ENCODE data around the gene HELZ. TPM values are rescaled to one million over a fixed set of nuclear protein-coding genes. Genes with fewer than 3 reads are reported as not detected.

HELZ gene
- total RNA-seq, 4 donors from 2014 or later, result 14.7 to 122 (median 45.9) TPM

DNA sequence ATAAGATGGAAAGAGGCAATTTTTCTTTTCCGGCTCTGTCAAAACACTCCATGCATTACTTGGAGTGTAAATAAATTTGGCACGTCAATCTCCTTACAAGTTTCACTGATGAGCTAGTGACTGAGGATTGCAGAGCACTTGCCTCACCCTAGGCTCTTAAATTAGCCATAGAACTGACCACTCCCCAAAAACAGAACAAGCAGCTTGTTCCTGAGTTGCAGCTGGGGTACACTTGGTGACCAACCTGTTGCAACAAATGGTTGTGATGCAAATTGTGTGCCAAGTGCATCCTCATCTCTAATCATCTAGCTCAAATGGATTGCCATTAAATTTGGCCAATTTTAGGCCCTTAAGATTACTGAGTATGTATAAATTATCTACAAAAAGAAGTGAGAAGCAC lies 133.7 kb downstream of the HELZ start:
- no peak for TF ChIP-seq POLR2A (IDR thresholded peaks at IDR 0.05)
- TF ChIP-seq, protein P1, sequence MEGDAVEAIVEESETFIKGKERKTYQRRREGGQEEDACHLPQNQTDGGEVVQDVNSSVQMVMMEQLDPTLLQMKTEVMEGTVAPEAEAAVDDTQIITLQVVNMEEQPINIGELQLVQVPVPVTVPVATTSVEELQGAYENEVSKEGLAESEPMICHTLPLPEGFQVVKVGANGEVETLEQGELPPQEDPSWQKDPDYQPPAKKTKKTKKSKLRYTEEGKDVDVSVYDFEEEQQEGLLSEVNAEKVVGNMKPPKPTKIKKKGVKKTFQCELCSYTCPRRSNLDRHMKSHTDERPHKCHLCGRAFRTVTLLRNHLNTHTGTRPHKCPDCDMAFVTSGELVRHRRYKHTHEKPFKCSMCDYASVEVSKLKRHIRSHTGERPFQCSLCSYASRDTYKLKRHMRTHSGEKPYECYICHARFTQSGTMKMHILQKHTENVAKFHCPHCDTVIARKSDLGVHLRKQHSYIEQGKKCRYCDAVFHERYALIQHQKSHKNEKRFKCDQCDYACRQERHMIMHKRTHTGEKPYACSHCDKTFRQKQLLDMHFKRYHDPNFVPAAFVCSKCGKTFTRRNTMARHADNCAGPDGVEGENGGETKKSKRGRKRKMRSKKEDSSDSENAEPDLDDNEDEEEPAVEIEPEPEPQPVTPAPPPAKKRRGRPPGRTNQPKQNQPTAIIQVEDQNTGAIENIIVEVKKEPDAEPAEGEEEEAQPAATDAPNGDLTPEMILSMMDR (IDR thresholded peaks at IDR 0.05), result no peak
- no peaks in the 10 kb centered on the region for H3K36me3 ChIP-seq
- no peaks in the 10 kb centered on the region for H3K4me1 ChIP-seq
- intact Hi-C loops (cut with DNase I; ENCODE audit: low total_unique reads), result no loop called here
- H3K27me3 ChIP-seq, result no peaks in the 10 kb centered on the region
- no peak overlapping the region for H3K27ac ChIP-seq
- H3K4me3 ChIP-seq, result no peak overlapping the region
- no peaks in the 10 kb centered on the region for H3K9me3 ChIP-seq
- no peak for DNase-seq

DNA sequence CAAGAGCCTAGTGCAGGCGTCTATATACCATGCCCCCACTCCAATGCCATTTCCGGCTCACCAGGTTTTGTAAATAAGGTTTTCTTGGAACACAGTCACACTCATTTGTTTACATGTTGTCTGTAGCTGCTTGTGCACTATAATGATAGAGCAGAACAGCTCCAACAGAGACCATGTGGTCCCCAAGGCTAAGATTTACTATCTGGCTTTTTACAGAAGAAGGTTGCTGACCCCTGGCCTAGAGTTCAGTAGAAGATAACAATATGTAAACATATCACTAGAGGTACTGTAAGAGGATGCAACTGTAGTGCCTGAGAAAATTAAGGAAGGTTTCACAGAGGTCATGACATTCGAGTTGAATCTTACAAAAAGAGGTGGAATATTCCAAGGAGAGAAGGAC lies 134.4 kb downstream of the HELZ start:
- no peak for DNase-seq
- TF ChIP-seq, protein P1 (IDR thresholded peaks at IDR 0.05), result no peak
- no peak for TF ChIP-seq POLR2A (IDR thresholded peaks at IDR 0.05)
- no peak overlapping the region for H3K4me3 ChIP-seq
- no peaks in the 10 kb centered on the region for H3K36me3 ChIP-seq
- H3K9me3 ChIP-seq, result no peaks in the 10 kb centered on the region
- intact Hi-C loops (cut with DNase I; ENCODE audit: low total_unique reads), result no loop called here
- no peaks in the 10 kb centered on the region for H3K4me1 ChIP-seq
- H3K27me3 ChIP-seq, result no peaks in the 10 kb centered on the region
- H3K27ac ChIP-seq, result no peak overlapping the region

DNA sequence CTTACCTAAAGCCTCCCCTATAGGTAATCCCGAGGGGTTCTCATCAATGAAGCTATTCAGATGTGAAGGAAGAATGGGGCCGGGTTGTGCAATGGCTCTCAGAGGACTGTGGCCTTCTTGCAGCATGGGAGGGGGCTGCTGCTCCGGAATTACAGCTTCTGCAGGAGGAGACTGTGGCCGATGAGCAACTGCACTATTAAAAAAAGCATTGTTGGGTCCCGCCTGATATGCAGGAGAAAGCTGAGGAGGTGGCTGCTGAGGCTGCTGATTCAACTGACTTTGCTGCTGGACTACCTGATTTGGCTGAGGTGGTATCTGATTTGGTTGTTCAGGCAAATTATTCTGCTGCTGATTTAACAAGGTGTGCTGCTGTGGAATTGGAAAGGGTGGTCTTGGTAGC lies 135.9 kb downstream of the HELZ start:
- intact Hi-C loops (cut with DNase I; ENCODE audit: low total_unique reads), result no loop called here
- Histone ChIP-seq H3K9me3 (no peaks in the 10 kb centered on the region), H3K27ac (no peak overlapping the region), H3K36me3 (no peaks in the 10 kb centered on the region), H3K4me3 (no peak overlapping the region), H3K27me3 (no peaks in the 10 kb centered on the region), H3K4me1 (no peaks in the 10 kb centered on the region)
- TF ChIP-seq, protein P1 (IDR thresholded peaks at IDR 0.05), result no peak
- no peak for TF ChIP-seq POLR2A (IDR thresholded peaks at IDR 0.05)
- DNase-seq, result no peak

DNA sequence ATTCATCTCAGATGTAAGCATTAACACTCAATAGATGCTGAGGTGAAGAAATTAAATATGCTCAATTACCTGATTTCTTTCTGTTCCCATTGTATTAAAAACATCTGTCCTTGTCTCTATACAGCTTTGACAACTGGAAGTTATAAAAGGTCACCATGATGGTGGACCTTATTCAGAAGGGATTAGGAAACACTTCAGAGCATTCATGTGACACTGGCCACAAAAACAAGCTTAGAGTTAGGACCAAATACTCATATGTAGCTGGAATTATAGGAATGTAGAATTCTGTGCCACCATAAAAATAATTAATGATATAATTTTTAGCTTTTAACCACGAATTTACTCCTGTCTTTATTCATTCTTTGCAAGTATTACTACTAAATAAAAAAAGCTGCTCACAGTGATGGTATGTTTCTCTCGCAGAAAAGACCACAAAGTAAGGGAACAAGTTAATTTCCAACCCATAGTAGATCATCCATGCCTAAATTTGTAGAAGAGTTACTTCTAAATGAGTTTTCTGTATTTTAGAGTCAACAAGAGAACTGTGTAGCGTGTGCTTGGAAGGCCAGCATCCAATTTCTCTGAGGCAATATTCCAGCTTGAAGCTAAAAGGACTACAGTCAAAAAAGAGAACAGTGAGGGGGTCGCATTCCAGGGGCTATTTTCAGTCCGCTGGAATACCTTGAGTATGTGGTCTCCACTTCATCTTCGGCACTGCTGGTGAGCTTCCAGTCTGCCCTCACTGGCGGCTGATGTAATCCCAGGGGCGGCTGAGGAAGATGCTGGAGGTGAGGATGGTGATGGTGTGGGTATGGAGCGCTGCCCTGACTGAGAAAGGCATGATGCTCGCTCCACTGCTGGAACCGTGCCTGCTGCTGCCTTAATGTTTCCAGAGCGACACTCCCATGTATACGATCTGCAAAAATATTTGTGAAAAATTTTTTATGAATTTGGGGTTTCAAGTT lies 136.9 kb downstream of the HELZ start:
- no peak overlapping the region for H3K4me3 ChIP-seq
- intact Hi-C loops (cut with DNase I; ENCODE audit: low total_unique reads), result no loop called here
- DNase-seq, result no peak
- no peaks in the 10 kb centered on the region for H3K36me3 ChIP-seq
- no peaks in the 10 kb centered on the region for H3K9me3 ChIP-seq
- H3K27me3 ChIP-seq, result no peaks in the 10 kb centered on the region
- no peak overlapping the region for H3K27ac ChIP-seq
- TF ChIP-seq POLR2A (IDR thresholded peaks at IDR 0.05), result no peak
- TF ChIP-seq, protein P1 (IDR thresholded peaks at IDR 0.05), result no peak
- peaks cover 0 to 2% of the 10 kb centered on the region in 2 donors for H3K4me1 ChIP-seq

DNA sequence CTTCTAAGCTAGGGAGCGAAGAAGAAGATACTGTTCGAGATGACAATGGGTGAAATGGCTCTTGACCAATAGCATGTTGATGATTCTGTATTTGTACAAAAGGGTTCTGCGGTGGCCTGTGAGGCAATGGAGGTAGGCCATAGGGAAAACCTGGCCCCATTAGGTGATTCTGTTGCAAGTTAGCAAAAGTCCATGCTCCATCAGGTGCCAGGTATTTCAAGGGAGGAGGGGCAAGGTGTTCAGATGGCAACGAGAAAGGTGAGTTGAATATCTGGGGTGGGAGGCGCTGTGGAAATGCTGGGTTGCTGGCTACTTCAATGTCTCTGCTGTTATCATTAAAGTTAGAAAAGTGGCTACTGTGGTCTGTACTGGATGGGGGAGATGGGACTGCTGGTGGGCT lies 137.8 kb downstream of the HELZ start:
- Histone ChIP-seq H3K27ac (no peak overlapping the region), H3K9me3 (no peaks in the 10 kb centered on the region), H3K27me3 (no peaks in the 10 kb centered on the region), H3K4me3 (no peak overlapping the region), H3K36me3 (no peaks in the 10 kb centered on the region), H3K4me1 (peaks cover 0 to 5% of the 10 kb centered on the region in 2 donors)
- TF ChIP-seq POLR2A (IDR thresholded peaks at IDR 0.05), result no peak
- TF ChIP-seq, protein P1 (IDR thresholded peaks at IDR 0.05), result no peak
- intact Hi-C loops (cut with DNase I; ENCODE audit: low total_unique reads), result no loop called here
- no peak for DNase-seq
